VCaP (cell line): ENCODE measurements around the gene PIGU.

Experiments used
- H3K27ac ChIP-seq: fragments of 450-650 bp; 2 replicates; pipeline ENCODE4 v1.5.1; 2017
- TF ChIP-seq, protein P1 (sequence below): fragments of 450-650 bp; conservative IDR thresholded peaks from 2 replicates; pipeline ENCODE4 v1.5.1; 2017; ENCODE audit warnings: mild to moderate bottlenecking, moderate library complexity

PIGU gene

GRCh38 chr20:34575756-34576155 lies 101.1 kb downstream of the PIGU start:
- TF ChIP-seq, protein P1, sequence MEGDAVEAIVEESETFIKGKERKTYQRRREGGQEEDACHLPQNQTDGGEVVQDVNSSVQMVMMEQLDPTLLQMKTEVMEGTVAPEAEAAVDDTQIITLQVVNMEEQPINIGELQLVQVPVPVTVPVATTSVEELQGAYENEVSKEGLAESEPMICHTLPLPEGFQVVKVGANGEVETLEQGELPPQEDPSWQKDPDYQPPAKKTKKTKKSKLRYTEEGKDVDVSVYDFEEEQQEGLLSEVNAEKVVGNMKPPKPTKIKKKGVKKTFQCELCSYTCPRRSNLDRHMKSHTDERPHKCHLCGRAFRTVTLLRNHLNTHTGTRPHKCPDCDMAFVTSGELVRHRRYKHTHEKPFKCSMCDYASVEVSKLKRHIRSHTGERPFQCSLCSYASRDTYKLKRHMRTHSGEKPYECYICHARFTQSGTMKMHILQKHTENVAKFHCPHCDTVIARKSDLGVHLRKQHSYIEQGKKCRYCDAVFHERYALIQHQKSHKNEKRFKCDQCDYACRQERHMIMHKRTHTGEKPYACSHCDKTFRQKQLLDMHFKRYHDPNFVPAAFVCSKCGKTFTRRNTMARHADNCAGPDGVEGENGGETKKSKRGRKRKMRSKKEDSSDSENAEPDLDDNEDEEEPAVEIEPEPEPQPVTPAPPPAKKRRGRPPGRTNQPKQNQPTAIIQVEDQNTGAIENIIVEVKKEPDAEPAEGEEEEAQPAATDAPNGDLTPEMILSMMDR = no peak
- H3K27ac ChIP-seq = no peak overlapping the region

GRCh38 chr20:34575271-34575670 lies 101.6 kb downstream of the PIGU start:
- H3K27ac ChIP-seq = no peak overlapping the region
- TF ChIP-seq, protein P1 = no peak

DNA sequence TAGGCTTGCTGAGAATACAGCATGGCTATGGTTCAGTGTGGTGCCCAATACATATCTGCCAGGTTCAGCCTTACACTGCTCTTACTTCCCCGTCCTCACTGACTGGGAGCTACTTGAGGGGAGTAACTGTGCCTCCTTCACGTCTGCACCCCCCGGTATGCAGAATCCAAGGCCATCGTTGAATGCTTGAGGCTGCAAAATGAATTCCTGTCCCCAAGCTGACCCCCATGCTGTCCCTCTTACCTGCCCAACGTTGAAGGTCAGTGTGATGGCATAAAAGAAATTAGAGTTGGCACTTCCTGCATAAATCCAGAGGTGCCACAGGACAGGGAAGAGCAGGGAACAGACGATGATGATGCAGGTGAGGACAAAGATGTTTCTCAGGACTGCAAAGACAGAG lies 102.0 kb downstream of the PIGU start:
- no peak overlapping the region for H3K27ac ChIP-seq
- TF ChIP-seq, protein P1 = no peak

- H3K27ac ChIP-seq = no peak overlapping the region
- TF ChIP-seq, protein P1 = no peak
Measured at GRCh38 chr20:34574426-34574825, 102.5 kb downstream of the PIGU start.

DNA sequence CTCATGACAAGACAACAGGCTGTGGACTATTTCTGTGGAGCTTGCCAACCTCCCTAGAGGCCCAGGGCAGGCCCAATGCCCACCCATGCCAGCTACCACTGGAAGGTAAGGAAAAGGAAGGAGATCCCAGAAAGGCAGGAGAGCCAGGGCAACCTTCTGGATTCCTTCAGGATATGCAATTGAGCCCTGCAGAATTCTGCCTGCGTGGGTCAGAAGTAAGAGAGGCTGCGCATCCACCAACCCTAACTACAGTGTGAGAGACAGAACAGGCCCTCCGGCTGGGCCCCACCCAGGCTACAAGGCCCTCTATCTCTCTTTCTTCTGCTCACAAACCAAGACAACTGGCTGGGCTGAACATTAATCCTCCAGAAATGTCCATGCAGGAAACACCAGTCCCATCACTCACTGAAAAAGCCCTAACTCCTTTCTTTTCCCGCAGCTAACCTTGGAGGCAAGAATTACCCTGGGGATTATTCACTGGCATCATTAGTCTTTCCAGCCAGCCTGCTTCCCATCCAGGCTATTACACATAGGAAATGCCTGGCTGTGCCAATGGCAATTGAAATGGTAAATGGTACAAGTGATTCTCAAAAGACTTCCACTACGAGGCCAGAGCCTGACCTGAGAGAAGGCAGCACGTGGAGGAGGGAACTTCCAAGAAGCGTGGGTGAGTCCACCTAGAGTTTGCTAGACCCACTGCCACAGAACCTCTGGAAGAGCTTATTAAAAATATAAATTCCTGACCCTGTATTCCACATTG lies 103.2 kb downstream of the PIGU start:
- TF ChIP-seq, protein P1 = no peak
- no peak overlapping the region for H3K27ac ChIP-seq

- TF ChIP-seq, protein P1 = no peak
- H3K27ac ChIP-seq = no peak overlapping the region
Measured at GRCh38 chr20:34571753-34572152, 105.1 kb downstream of the PIGU start.

DNA sequence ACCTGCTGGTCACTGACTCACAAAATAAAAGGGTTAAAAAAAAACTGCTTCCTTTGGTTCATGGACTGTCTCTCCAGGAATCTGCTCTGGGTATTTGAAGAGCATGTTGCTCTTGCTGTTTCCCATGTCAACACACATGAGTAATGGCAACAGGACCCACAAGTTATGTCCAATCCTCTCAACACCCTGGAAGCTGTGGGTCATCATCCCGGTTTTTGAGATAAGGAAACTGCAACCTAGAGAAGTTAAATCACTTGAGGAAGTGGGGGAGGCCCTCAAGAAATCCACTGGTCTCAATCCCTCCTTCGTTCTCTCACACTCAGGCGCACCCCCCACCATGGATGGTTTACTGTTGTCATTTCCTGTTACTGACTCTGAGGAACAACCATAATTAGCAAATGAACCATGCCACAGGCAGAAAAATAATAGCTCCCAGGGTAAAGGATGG lies 106.0 kb downstream of the PIGU start:
- TF ChIP-seq, protein P1 = no peak
- H3K27ac ChIP-seq = no peak overlapping the region
